HG03432 (cell line): ENCODE measurements around the gene TMEFF2.
A peak's percentile ranks its signal among the peaks of the same experiment; 100 is the strongest.

ENCODE experiments used
- ATAC-seq: cut with Tn5 transposase; IDR thresholded peaks from one replicate; pipeline ENCODE4 v1.9.1; 2021; ENCODE audit warnings: mild to moderate bottlenecking, moderate library complexity; ENCODE audit not compliant: unreplicated experiment

Gene TMEFF2

GRCh38 chr2:192025637-192026036, 169.1 kb downstream of the TMEFF2 start:
- no peak for ATAC-seq

GRCh38 chr2:192023006-192023405, 171.7 kb downstream of the TMEFF2 start:
- no peak for ATAC-seq

- ATAC-seq: no peak
These were observed 176.9 kb downstream of the TMEFF2 start for GRCh38 chr2:192017844-192018243.

DNA sequence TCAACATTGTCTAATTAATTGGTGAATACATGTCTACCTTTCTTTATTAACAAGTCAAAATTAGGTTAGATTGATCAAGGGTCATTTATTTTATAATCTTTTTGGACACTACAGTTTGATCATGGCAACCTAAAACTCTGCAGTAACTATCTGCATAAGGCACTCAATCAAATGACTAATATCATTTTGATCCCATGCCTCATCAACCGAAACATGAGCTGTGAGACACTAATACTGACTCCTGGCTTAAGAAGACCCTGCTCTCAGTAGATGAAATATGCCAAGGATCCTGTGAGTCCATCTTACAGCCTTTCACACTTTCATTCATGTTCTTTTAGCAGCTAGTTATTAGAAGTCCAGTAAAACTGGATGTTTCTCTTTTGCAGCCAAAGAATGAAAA, 178.5 kb downstream of the TMEFF2 start:
- ATAC-seq: no peak

- no peak for ATAC-seq
These were observed 181.5 kb downstream of the TMEFF2 start for GRCh38 chr2:192013211-192013610.

DNA sequence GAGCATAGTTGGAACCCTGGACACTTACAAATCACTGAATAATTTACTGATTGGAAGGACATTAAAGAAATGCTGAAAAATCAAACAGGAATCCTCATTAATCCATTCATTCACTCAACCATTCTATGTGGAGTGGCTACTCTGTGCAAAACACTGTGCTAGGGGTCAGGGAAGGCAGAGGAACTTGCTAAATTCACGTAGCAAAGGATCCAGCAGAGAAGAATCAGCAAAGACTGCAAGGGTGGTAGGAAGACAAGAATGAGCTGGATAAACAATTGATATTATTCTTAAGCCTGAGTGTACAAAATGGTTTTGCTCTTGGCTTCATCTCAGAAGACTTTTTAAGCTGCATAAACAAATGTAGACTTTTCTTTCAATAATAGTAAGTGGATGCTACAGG, 183.5 kb downstream of the TMEFF2 start:
- ATAC-seq: no peak

DNA sequence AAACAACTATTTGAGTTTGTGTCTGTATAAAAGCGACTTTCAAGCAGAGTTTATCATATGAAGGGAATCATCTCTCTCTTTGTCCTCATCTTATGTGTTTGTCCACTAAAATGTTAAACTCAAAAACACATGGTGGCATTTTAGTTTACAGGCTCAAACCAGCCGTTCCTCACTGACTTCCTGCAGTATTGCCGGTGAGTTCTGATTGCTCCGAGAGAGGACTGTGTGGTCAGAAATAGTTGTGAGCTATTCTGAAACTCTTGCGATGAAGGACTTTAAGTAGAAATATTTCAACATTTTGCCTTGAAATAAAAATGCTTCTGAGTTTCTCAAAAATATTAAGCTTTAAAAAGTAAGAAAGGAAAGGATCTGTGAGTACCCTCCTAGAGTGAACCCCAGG, 184.7 kb downstream of the TMEFF2 start:
- ATAC-seq: no peak

DNA sequence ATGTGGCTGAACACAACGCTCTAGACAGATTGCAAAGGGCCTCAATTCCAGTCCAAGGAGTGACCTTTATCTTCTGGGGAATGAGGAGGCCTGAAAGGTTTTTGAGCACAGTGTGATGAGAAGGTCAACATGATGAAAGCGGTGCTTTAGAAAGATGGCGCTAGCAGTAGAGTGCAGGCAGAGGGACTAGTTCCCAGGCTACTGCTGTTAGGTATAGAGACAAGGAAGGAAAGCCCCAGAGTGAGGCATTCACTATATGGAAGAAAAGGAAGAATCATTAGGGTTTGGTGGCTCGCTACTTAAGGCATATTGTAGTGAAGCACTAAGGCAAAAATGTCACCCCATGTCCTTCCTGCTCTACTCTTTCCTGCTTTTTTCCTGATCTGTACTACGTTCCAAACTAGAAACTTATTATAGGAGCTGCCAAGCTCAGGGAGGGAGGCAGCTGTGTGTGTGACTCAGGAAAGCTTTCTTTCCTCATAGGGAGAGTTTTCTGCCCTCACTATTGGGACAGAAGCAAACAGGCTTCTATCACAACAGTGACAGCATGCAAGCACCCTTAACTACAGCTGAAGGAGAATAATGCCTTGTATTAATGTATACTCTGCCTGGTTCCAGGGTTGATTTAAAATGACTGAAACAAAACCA, 187.0 kb downstream of the TMEFF2 start:
- ATAC-seq: no peak

GRCh38 chr2:192005211-192005610, 189.5 kb downstream of the TMEFF2 start:
- no peak for ATAC-seq

- peak; percentile 83 for ATAC-seq
These were observed 190.4 kb downstream of the TMEFF2 start for GRCh38 chr2:192004188-192004963.

GRCh38 chr2:192002418-192002817, 192.3 kb downstream of the TMEFF2 start:
- ATAC-seq: no peak

DNA sequence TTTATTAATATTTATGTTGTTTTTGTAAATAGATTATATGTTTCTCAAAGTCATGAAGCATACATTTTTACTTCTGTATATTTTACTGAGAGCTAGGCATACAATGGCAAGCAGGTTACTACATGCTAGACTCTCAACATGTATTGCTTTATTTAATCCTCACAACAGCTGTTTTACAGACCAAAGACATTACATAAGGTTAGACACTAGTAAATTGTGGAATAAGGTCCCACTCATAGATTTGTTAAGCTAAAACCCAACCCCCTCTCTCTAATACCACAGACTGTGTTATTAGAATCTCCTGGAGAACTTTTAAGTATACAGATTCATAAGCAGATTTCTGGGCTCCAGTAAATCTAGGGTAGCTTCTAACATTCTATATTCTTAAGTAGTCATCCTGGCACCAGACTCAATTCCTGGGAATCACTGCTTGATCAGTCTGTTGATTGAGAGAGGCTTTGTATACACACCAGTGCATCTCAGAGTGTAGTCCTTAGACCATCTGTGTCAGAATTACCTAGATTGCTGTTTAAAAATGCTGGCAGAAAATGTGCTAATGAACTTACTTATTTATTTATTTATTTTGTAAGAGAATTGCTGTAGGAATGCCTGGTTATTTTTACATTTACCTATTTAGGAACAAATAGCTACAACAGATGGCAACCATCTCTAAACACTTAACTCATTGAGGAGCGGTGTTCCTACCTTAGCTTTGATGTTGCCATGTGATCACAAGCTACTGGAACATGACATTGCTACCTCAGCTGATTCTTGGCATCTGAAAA, 194.3 kb downstream of the TMEFF2 start:
- ATAC-seq: no peak

- no peak for ATAC-seq
These were observed 195.5 kb downstream of the TMEFF2 start for GRCh38 chr2:191999101-191999841.

- no peak for ATAC-seq
These were observed 199.4 kb downstream of the TMEFF2 start for GRCh38 chr2:191995285-191995684.

DNA sequence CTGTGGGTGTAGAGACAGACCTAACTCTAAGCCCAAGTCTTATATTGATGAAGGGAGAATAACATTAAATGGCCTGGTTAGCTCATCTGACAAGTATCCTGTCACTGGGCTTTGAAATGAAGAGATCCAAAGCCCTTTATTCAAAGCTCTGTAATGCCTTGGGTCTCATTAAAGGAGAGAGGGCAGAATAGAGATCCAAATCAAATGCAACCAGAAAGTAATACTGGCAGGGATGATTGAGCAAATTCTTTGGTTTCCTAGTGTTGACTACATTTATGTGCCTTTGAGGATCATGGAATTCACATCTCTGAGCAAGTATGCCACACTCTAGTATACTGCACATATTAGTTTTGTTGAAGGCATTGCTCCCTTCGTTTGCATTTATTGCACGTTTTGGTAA, 200.0 kb downstream of the TMEFF2 start:
- no peak for ATAC-seq

GRCh38 chr2:191991442-191991841, 203.3 kb downstream of the TMEFF2 start:
- no peak for ATAC-seq

DNA sequence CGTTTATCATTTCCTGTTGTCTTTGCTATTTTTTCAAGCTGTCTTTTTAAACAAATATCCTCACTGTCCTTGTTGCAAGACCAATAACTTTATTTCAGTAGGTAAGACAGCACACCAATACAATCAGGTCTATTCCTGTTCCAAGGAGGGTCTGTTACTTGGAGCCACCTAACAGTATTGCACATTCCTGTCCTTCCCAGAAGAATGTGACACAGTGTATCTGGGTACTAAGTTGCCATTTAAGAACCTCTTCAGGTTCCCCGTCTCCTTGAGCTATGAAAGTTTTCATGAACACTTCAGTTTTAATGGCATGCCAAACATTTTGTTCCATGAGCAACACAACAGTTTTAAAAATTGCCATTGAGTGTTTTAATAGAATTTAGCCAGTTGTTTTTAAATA, 209.0 kb downstream of the TMEFF2 start:
- ATAC-seq: no peak

DNA sequence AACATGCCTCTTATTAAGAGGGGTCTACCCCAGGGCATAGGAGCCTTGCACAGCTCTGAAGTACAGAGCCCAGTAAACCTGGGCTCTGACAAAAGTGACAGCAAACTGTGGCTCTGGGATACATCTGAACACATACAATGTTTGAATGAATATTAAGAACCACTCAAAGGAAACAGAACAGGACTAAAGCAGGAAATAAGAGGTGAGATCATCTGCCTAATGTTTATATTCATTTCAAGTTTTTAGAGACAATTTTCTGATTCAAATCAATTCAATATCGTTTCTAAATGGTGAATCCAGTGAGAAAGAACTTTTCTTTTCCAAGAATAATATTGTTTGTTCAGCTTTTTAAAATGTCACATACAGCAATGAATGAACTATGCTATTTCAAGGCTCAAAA, 211.1 kb downstream of the TMEFF2 start:
- no peak for ATAC-seq

- no peak for ATAC-seq
These were observed 211.5 kb downstream of the TMEFF2 start for GRCh38 chr2:191983186-191983585.

GRCh38 chr2:191981706-191982105, 213.0 kb downstream of the TMEFF2 start:
- ATAC-seq: no peak

DNA sequence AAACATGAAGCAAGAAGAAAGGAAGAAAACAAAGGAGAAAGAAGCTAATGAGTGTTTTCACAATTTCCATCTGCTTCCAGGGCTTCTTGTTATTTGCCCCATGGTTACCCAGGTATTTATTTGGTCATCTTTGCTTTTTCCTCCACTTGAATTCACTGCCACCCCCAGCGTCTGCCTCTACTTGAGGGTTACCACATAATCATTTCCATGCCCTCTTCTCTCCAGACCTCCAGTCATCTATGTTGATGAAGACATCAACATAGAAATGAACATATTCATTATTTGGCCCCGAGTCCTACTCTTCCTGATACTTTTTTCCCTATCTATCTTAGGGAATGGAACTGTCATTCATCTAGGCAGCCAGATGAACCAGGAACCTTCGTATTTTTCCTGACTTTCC, 214.2 kb downstream of the TMEFF2 start:
- ATAC-seq: no peak
